Endothelial cell of umbilical vein (primary cell): ENCODE results near the gene INTS7. TPM values are rescaled to one million over a fixed set of nuclear protein-coding genes. Genes with fewer than 3 reads are reported as not detected.
"Not testable (repeated sequence)": the region's sequence is repeated elsewhere in the genome, so short reads cannot be mapped to it uniquely, and the experiment has no call there.

ENCODE experiments used
- BruUV-seq: library from RNA; stranded (reverse); fragments of 400-500 nt; replicated peaks from 2 replicates; lab custom pipeline; 2021; lab: Mats Ljungman, UMichigan
- CTCF ChIA-PET: fragments of 300-600, 350-600 bp; sonication (Branson Sonifier 250); formaldehyde crosslinking; loops from one replicate; lab custom pipeline; 2021; ENCODE audit warnings: antibody characterized with exemption, inconsistent platforms; lab: Charles Lee
- POLR2A ChIA-PET: fragments of 300-600, 350-600 bp; sonication (Branson Sonifier 250); formaldehyde crosslinking; loops from one replicate; lab custom pipeline; 2021; ENCODE audit warnings: antibody characterized with exemption, inconsistent platforms; lab: Charles Lee
- DNase-seq: peaks from one replicate; pipeline ENCODE4 v3.0.0-alpha.2; 2011; ENCODE audit warnings: low read depth, low spot score
- FAIRE-seq: peaks from 2 replicates; lab custom pipeline; 2011; peaks lifted over from hg19 to GRCh38; lab: Jason Lieb, UNC
- H2AFZ ChIP-seq: 2 replicates; pipeline ENCODE4 v1.6.0; 2012; ENCODE audit warnings: low read depth, low read length, control low read depth, inconsistent platforms
- H3K27ac ChIP-seq: 2 replicates; pipeline ENCODE4 v1.5.1; 2011; ENCODE audit warnings: low read depth, mild to moderate bottlenecking, control low read depth, low read length, moderate library complexity; ENCODE audit not compliant: insufficient read depth
- H3K27me3 ChIP-seq, 2 experiments: 2 replicates each; pipeline versions ENCODE4 v1.6.0 to v1.6.1; 2011; ENCODE audit warnings: low read length in 2 of 2, mixed read lengths in 1 of 2; ENCODE audit not compliant: control insufficient read depth in 2 of 2, insufficient read depth in 2 of 2
- H3K36me3 ChIP-seq, 2 experiments: 2 replicates in 1 of 2; 3 replicates in 1 of 2; pipeline ENCODE4 v1.5.1; 2011; ENCODE audit warnings: low read length in 2 of 2, mild to moderate bottlenecking in 1 of 2, moderate library complexity in 1 of 2; ENCODE audit not compliant: control insufficient read depth in 2 of 2, insufficient read depth in 2 of 2; ENCODE audit errors: extremely low read depth in 1 of 2
- H3K4me1 ChIP-seq: 3 replicates; pipeline ENCODE4 v1.5.1; 2011; ENCODE audit warnings: mild to moderate bottlenecking, low read length; ENCODE audit not compliant: control insufficient read depth, insufficient read depth; ENCODE audit errors: extremely low read depth
- H3K4me2 ChIP-seq: 2 replicates; pipeline ENCODE4 v1.6.1; 2011; ENCODE audit warnings: low read length, control low read depth, mixed read lengths; ENCODE audit not compliant: insufficient read depth
- H3K4me3 ChIP-seq, 3 experiments: fragments of 200-600 bp in 1 of 3; sonication (generic), shearing (Covaris generic) in 1 of 3; replicated peaks in 1 of 3; 2 replicates each; pipeline ENCODE4 v1.5.1; 2011 to 2016; ENCODE audit warnings: control low read depth in 3 of 3, low read length in 3 of 3, mild to moderate bottlenecking in 2 of 3, inconsistent platforms in 1 of 3, low read depth in 1 of 3, moderate library complexity in 1 of 3; ENCODE audit not compliant: insufficient read depth in 1 of 3
- H3K79me2 ChIP-seq: 2 replicates; pipeline ENCODE4 v1.6.0; 2012; ENCODE audit warnings: low read length, inconsistent platforms; ENCODE audit not compliant: control insufficient read depth, insufficient read depth
- H3K9ac ChIP-seq: replicated peaks from 2 replicates; pipeline ENCODE3; 2011; ENCODE audit warnings: low read length, control low read depth; ENCODE audit not compliant: insufficient read depth; ENCODE audit errors: extremely low read depth
- H3K9me1 ChIP-seq: replicated peaks from 3 replicates; pipeline ENCODE4 v1.6.0; 2011; ENCODE audit warnings: mild to moderate bottlenecking, low read length; ENCODE audit not compliant: control insufficient read depth, insufficient read depth; ENCODE audit errors: extremely low read depth
- H3K9me3 ChIP-seq: replicated peaks from 2 replicates; pipeline ENCODE4 v1.5.1; 2012; ENCODE audit warnings: low read length, inconsistent platforms; ENCODE audit not compliant: control insufficient read depth, insufficient read depth
- H4K20me1 ChIP-seq: replicated peaks from 2 replicates; pipeline ENCODE3; 2011; ENCODE audit warnings: mild to moderate bottlenecking, low read length; ENCODE audit not compliant: control insufficient read depth, insufficient read depth; ENCODE audit errors: extremely low read depth
- EZH2 ChIP-seq: IDR thresholded peaks from 2 replicates; pipeline ENCODE4 v1.6.1; 2012; ENCODE audit warnings: borderline replicate concordance, low read depth, mild to moderate bottlenecking, moderate library complexity, low read length, inconsistent platforms; ENCODE audit not compliant: severe bottlenecking
- FOS ChIP-seq: IDR thresholded peaks from 2 replicates; pipeline ENCODE4 v1.6.1; 2011; ENCODE audit warnings: mild to moderate bottlenecking, low read length, moderate library complexity, borderline replicate concordance; ENCODE audit not compliant: insufficient read depth
- GATA2 ChIP-seq: IDR thresholded peaks from 2 replicates; pipeline ENCODE4 v1.7.0; 2011; ENCODE audit warnings: low read depth, mild to moderate bottlenecking, moderate library complexity, mixed read lengths, low read length; ENCODE audit not compliant: insufficient read length, insufficient read depth
- JUN ChIP-seq: IDR thresholded peaks from 2 replicates; pipeline ENCODE4 v1.6.1; 2011; ENCODE audit warnings: borderline replicate concordance, low read depth; ENCODE audit not compliant: insufficient read length, insufficient read depth
- MYC ChIP-seq: IDR thresholded peaks from one replicate; pipeline ENCODE4 v1.6.1; 2011; ENCODE audit warnings: mild to moderate bottlenecking, low read depth, low read length
- POLR2A ChIP-seq: IDR thresholded peaks from 2 replicates; pipeline ENCODE4 v1.6.1; 2012; ENCODE audit warnings: low read depth, mild to moderate bottlenecking, control low read depth, low read length
- POLR2AphosphoS5 ChIP-seq: IDR thresholded peaks from 2 replicates; pipeline ENCODE4 v1.6.1; 2012; ENCODE audit warnings: low read depth, mild to moderate bottlenecking, control low read depth, low read length, moderate library complexity; ENCODE audit not compliant: insufficient read depth
- dilution Hi-C: fragments of 300-500 bp; cut with MboI; formaldehyde crosslinking; loops from one replicate; pipeline ENCODE4 v1.15.0; 2019; ENCODE audit warnings: low sequenced_read_pairs; ENCODE audit not compliant: extremely low pct_ligation_motif_present
- intact Hi-C: fragments of 100-400 bp; cut with micrococcal nuclease; formaldehyde crosslinking; loops from one replicate; pipeline ENCODE4 v1.10.0; 2022
- polyA plus RNA-seq, 4 experiments: library from polyadenylated mRNA; depleted of rRNA in 3 of 4; stranded (reverse) in 3 of 4; unstranded in 1 of 4; fragments of >200 nt; gene quantifications; 2 replicates each; pipeline versions ENCODE4 v1.2.1 to v1.2.3, GENCODE V29; 2011 to 2012; ENCODE audit warnings: missing spikeins in 1 of 4
- total RNA-seq: library from RNA; stranded (reverse); gene quantifications from 2 replicates; pipeline ENCODE4 v1.2.3, GENCODE V29; 2021
- TF ChIP-seq, protein P1 (sequence below), 2 donors: IDR thresholded peaks; 1 replicate in 1 of 2; 2 replicates in 1 of 2; pipeline ENCODE4 v1.5.1; 2011; ENCODE audit warnings: low read length in 2 of 2, mild to moderate bottlenecking in 2 of 2, moderate library complexity in 2 of 2, control low read depth in 1 of 2, inconsistent platforms in 1 of 2, low read depth in 1 of 2; ENCODE audit not compliant: insufficient read depth in 1 of 2; ENCODE audit errors: extremely low read depth in 1 of 2
- TF ChIP-seq, protein P2 (sequence below): IDR thresholded peaks from 2 replicates; pipeline ENCODE4 v1.6.1; 2011; ENCODE audit not compliant: insufficient read depth, insufficient read length

Gene INTS7
- total and polyA plus RNA-seq, 2 donors (not counting 3 experiments of a cell fraction or from before 2014, with no cell fraction given): 9.1 to 18.1 TPM

DNA sequence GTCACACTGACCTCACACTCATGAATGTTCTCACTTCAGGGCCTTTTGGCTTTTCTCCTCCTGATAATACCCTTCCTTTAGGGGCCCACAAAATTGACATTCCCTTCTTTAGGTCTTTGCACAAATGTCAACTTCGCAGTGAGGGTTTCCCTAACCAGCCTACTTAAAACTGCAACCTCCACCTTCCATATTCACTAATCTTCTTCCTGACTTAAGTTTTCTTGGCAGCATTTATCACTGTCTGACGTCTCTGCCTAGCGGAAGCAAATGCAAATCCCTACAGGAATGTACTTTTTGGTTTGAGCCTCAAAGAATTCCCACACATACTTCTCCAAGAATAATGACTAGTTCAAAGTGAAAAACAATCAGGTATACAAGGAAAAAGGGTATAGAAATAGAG is 32.8 kb downstream of the INTS7 start:
- dilution Hi-C loops: no loop called here

DNA sequence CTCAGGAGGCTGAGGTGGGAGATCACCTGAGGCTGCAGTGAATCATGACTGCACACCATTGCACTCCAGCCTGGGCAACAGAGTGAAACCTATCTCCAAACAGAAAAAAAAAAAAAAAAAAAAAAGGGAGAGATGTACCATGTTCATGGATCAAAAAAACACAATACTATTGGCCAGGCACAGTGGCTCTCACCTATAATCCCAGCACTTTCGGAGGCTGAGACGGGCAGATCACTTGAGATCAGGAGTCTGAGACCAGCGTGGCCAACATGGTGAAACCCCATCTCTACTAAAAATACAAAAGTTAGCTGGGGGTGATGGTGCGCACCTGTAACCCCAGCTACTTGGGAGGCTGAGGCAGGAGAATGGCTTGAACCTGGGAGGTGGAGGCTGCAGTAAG is 37.9 kb downstream of the INTS7 start:
- dilution Hi-C loops, H3K9me1 ChIP-seq, H3K79me2 ChIP-seq, BruUV-seq, H3K9me3 ChIP-seq, FAIRE-seq, intact Hi-C loops, H3K4me2 ChIP-seq, H3K4me1 ChIP-seq, H3K27me3 ChIP-seq, H3K9ac ChIP-seq, DNase-seq, H2AFZ ChIP-seq, H4K20me1 ChIP-seq, H3K4me3 ChIP-seq, H3K36me3 ChIP-seq, H3K27ac ChIP-seq, POLR2A ChIA-PET: not testable (repeated sequence)
- CTCF ChIA-PET: interaction anchor here (1.5 kb wide), 1 partner anchor 299 kb away, joined by 3 read pairs; no protein-coding TSS in a partner anchor

More for the DNA sequence above, 32.8 kb downstream of the INTS7 start:
- no peak for DNase-seq
- no TSS peak for BruUV-seq
- intact Hi-C loops: no loop called here
- Histone ChIP-seq H3K36me3 (peaks cover 0 to 8% of the 10 kb centered on the region in 2 experiments), H3K9me1 (no peaks in the 10 kb centered on the region), H3K79me2 (no peaks in the 10 kb centered on the region), H3K9ac (no peak overlapping the region), H3K27me3 (no peaks in the 10 kb centered on the region), H3K4me3 (no peak overlapping the region), H3K4me2 (no peak overlapping the region), H3K27ac (no peak overlapping the region), H2AFZ (no peak overlapping the region), H3K9me3 (no peaks in the 10 kb centered on the region), H3K4me1 (no peaks in the 10 kb centered on the region), H4K20me1 (no peaks in the 10 kb centered on the region)
- ChIA-PET POLR2A (no interaction called here), CTCF (no interaction called here)
- no peak for FAIRE-seq
- TF ChIP-seq, protein P1, sequence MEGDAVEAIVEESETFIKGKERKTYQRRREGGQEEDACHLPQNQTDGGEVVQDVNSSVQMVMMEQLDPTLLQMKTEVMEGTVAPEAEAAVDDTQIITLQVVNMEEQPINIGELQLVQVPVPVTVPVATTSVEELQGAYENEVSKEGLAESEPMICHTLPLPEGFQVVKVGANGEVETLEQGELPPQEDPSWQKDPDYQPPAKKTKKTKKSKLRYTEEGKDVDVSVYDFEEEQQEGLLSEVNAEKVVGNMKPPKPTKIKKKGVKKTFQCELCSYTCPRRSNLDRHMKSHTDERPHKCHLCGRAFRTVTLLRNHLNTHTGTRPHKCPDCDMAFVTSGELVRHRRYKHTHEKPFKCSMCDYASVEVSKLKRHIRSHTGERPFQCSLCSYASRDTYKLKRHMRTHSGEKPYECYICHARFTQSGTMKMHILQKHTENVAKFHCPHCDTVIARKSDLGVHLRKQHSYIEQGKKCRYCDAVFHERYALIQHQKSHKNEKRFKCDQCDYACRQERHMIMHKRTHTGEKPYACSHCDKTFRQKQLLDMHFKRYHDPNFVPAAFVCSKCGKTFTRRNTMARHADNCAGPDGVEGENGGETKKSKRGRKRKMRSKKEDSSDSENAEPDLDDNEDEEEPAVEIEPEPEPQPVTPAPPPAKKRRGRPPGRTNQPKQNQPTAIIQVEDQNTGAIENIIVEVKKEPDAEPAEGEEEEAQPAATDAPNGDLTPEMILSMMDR (IDR thresholded peaks at IDR 0.05; ENCODE audit: extremely low read depth in 1 of 2, insufficient read depth in 1 of 2, low read depth in 1 of 2, low read length in 2 of 2): no peak
- TF ChIP-seq MYC (no peak), EZH2 (no peak), POLR2AphosphoS5 (no peak), FOS (no peak), POLR2A (no peak), JUN (no peak), GATA2 (no peak)
- TF ChIP-seq, protein P2, sequence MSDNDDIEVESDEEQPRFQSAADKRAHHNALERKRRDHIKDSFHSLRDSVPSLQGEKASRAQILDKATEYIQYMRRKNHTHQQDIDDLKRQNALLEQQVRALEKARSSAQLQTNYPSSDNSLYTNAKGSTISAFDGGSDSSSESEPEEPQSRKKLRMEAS: no peak
